H1 (cell line): ENCODE data around the gene NPTXR. TPM values are rescaled to one million over a fixed set of nuclear protein-coding genes. Genes with fewer than 3 reads are reported as not detected.

Source experiments
- CTCF ChIA-PET: fragments of 300-600 bp; sonication (Branson Sonifier 250); formaldehyde crosslinking; loops from one replicate; lab custom pipeline; 2021; ENCODE audit not compliant: partially characterized antibody; lab: Charles Lee
- POLR2A ChIA-PET: fragments of 300-600 bp; sonication (Branson Sonifier 250); formaldehyde crosslinking; loops from one replicate; lab custom pipeline; 2021; ENCODE audit warnings: inconsistent platforms; ENCODE audit not compliant: partially characterized antibody; lab: Charles Lee
- DNase-seq, 2 experiments: peaks; one replicate each; pipeline versions ENCODE4 v3.0.0 to v3.0.0-alpha.2; 2010 to 2022; ENCODE audit warnings: low spot score in 2 of 2, low read depth in 1 of 2, mixed read lengths in 1 of 2
- FAIRE-seq: peaks from 2 replicates; lab custom pipeline; 2011; peaks lifted over from hg19 to GRCh38; lab: Jason Lieb, UNC
- H2AFZ ChIP-seq: 2 replicates; pipeline ENCODE4 v1.8.1; 2012; ENCODE audit warnings: low read length, inconsistent platforms
- H2AK5ac ChIP-seq: 2 replicates; pipeline ENCODE4 v1.6.1; 2013; ENCODE audit warnings: low read depth, low read length
- H2BK120ac ChIP-seq: replicated peaks from 2 replicates; pipeline ENCODE3; 2013; ENCODE audit warnings: low read depth, low read length, inconsistent platforms
- H2BK12ac ChIP-seq: 2 replicates; pipeline ENCODE4 v1.6.1; 2013; ENCODE audit warnings: low read depth, low read length
- H2BK15ac ChIP-seq: 2 replicates; pipeline ENCODE4 v1.6.1; 2013; ENCODE audit warnings: low read length
- H2BK20ac ChIP-seq: 2 replicates; pipeline ENCODE4 v1.6.1; 2013; ENCODE audit warnings: low read length
- H2BK5ac ChIP-seq: 2 replicates; pipeline ENCODE4 v1.6.1; 2013; ENCODE audit warnings: low read depth, low read length
- H3K14ac ChIP-seq: 2 replicates; pipeline ENCODE4 v1.6.1; 2013; ENCODE audit warnings: inconsistent platforms; ENCODE audit not compliant: insufficient read length
- H3K18ac ChIP-seq: 2 replicates; pipeline ENCODE4 v1.6.1; 2013; ENCODE audit warnings: low read length; ENCODE audit errors: extremely low read depth
- H3K23ac ChIP-seq: 2 replicates; pipeline ENCODE4 v1.6.1; 2013; ENCODE audit warnings: inconsistent platforms; ENCODE audit not compliant: insufficient read length
- H3K23me2 ChIP-seq: 2 replicates; pipeline ENCODE4 v1.6.1; 2013; ENCODE audit warnings: low read depth, low read length
- H3K27ac ChIP-seq: 2 replicates; pipeline ENCODE4 v1.6.1; 2011; ENCODE audit warnings: low read depth, low read length, inconsistent platforms
- H3K27me3 ChIP-seq, 4 experiments: replicated peaks in 1 of 4; 1 replicate in 1 of 4; 2 replicates in 3 of 4; pipeline versions ENCODE4 v1.6.1 to v1.8.1; 2011 to 2013; ENCODE audit warnings: low read length in 3 of 4, mild to moderate bottlenecking in 3 of 4, inconsistent platforms in 2 of 4, mixed read lengths in 2 of 4, moderate library complexity in 1 of 4; ENCODE audit not compliant: control insufficient read depth in 3 of 4, insufficient read depth in 3 of 4; ENCODE audit errors: extremely low read depth in 1 of 4
- H3K36me3 ChIP-seq, 4 experiments: 2 replicates each; pipeline versions ENCODE4 v1.6.1 to v1.8.1; 2011 to 2013; ENCODE audit warnings: mild to moderate bottlenecking in 4 of 4, low read length in 3 of 4, moderate library complexity in 2 of 4, control low read depth in 1 of 4, inconsistent platforms in 1 of 4; ENCODE audit not compliant: insufficient read depth in 4 of 4, control insufficient read depth in 2 of 4
- H3K4ac ChIP-seq: replicated peaks from 2 replicates; pipeline ENCODE3; 2013; ENCODE audit warnings: low read length, low read depth, mixed read lengths, inconsistent platforms; ENCODE audit not compliant: insufficient read length
- H3K4me1 ChIP-seq, 4 experiments: replicated peaks in 1 of 4; 1 replicate in 1 of 4; 2 replicates in 3 of 4; pipeline versions ENCODE4 v1.6.1 to v1.8.1; 2011 to 2013; ENCODE audit warnings: low read length in 3 of 4, inconsistent platforms in 2 of 4, mixed read lengths in 1 of 4; ENCODE audit not compliant: insufficient read depth in 4 of 4, control insufficient read depth in 3 of 4
- H3K4me2 ChIP-seq, 2 experiments: 2 replicates each; pipeline versions ENCODE4 v1.6.1 to v1.8.1; 2011 to 2013; ENCODE audit warnings: low read depth in 2 of 2, low read length in 2 of 2, control low read depth in 1 of 2, inconsistent platforms in 1 of 2, mild to moderate bottlenecking in 1 of 2; ENCODE audit not compliant: insufficient read depth in 1 of 2
- H3K4me3 ChIP-seq, 4 experiments: fragments of 200-600, 300-600 bp in 1 of 4; sonication (generic), shearing (Covaris generic), sonication (Bioruptor Twin) in 1 of 4; 2 replicates each; pipeline versions ENCODE4 v1.5.1 to v1.8.1; 2011 to 2016; ENCODE audit warnings: low read length in 4 of 4, low read depth in 3 of 4, control low read depth in 2 of 4, inconsistent platforms in 2 of 4, mild to moderate bottlenecking in 2 of 4, mixed read lengths in 1 of 4, moderate library complexity in 1 of 4; ENCODE audit not compliant: insufficient read depth in 2 of 4; ENCODE audit errors: extremely low read depth in 1 of 4
- H3K56ac ChIP-seq: replicated peaks from 2 replicates; pipeline ENCODE3; 2013; ENCODE audit warnings: low read depth, mild to moderate bottlenecking, mixed read lengths, low read length, inconsistent platforms; ENCODE audit not compliant: insufficient read length
- H3K79me1 ChIP-seq: 2 replicates; pipeline ENCODE4 v1.6.1; 2013; ENCODE audit warnings: low read depth, low read length, control low read depth
- H3K79me2 ChIP-seq, 2 experiments: 2 replicates each; pipeline versions ENCODE4 v1.6.1 to v1.8.1; 2012 to 2013; ENCODE audit warnings: low read length in 2 of 2, mild to moderate bottlenecking in 2 of 2, inconsistent platforms in 1 of 2; ENCODE audit not compliant: insufficient read depth in 2 of 2, control insufficient read depth in 1 of 2
- H3K9ac ChIP-seq, 4 experiments: replicated peaks in 1 of 4; 1 replicate in 1 of 4; 2 replicates in 3 of 4; pipeline versions ENCODE4 v1.6.1 to v1.8.1; 2011 to 2013; ENCODE audit warnings: low read depth in 3 of 4, low read length in 3 of 4, control low read depth in 2 of 4, mild to moderate bottlenecking in 2 of 4, moderate library complexity in 2 of 4, inconsistent platforms in 1 of 4; ENCODE audit errors: extremely low read depth in 1 of 4
- H3K9me3 ChIP-seq, 2 experiments: 2 replicates each; pipeline versions ENCODE4 v1.6.1 to v1.8.1; 2012 to 2013; ENCODE audit warnings: mild to moderate bottlenecking in 2 of 2, moderate library complexity in 2 of 2, control low read depth in 1 of 2, inconsistent platforms in 1 of 2, low read depth in 1 of 2, low read length in 1 of 2, mixed read lengths in 1 of 2; ENCODE audit not compliant: insufficient read depth in 2 of 2
- H4K20me1 ChIP-seq, 2 experiments: replicated peaks in 1 of 2; 2 replicates each; pipeline versions ENCODE3 to v1.8.1; 2011 to 2013; ENCODE audit warnings: inconsistent platforms in 2 of 2, low read length in 2 of 2, mild to moderate bottlenecking in 1 of 2; ENCODE audit not compliant: insufficient read depth in 2 of 2, control insufficient read depth in 1 of 2
- H4K5ac ChIP-seq: 2 replicates; pipeline ENCODE4 v1.6.1; 2013; ENCODE audit warnings: low read length, low read depth, mixed read lengths, inconsistent platforms; ENCODE audit not compliant: insufficient read length
- H4K8ac ChIP-seq: 2 replicates; pipeline ENCODE4 v1.8.0; 2013; ENCODE audit warnings: mild to moderate bottlenecking, moderate library complexity, low read length, inconsistent platforms; ENCODE audit not compliant: insufficient read depth; ENCODE audit errors: extremely low read depth
- H4K91ac ChIP-seq: replicated peaks from 2 replicates; pipeline ENCODE3; 2013; ENCODE audit warnings: low read length, mixed read lengths, inconsistent platforms; ENCODE audit not compliant: insufficient read length
- ASH2L ChIP-seq: fragments of 200-600, 300-600 bp; sonication (generic); IDR thresholded peaks from one replicate; pipeline ENCODE4 v1.7.1; 2017; ENCODE audit warnings: low read length
- BACH1 ChIP-seq: IDR thresholded peaks from 2 replicates; pipeline ENCODE4 v1.6.1; 2012; ENCODE audit warnings: low read length, improper control_type of control experiment
- CTBP2 ChIP-seq: IDR thresholded peaks from 2 replicates; pipeline ENCODE4 v1.7.0; 2011; ENCODE audit warnings: borderline replicate concordance, mild to moderate bottlenecking, moderate library complexity, mixed read lengths, low read length; ENCODE audit not compliant: insufficient read depth, insufficient read length
- EGR1 ChIP-seq: IDR thresholded peaks from 2 replicates; pipeline ENCODE4 v1.6.1; 2011; ENCODE audit warnings: low read depth, low read length, borderline replicate concordance
- GABPA ChIP-seq: IDR thresholded peaks from 2 replicates; pipeline ENCODE4 v1.6.1; 2011; ENCODE audit warnings: mild to moderate bottlenecking, low read length, moderate library complexity, borderline replicate concordance; ENCODE audit not compliant: insufficient read depth
- HDAC6 ChIP-seq: IDR thresholded peaks from one replicate; pipeline ENCODE4 v1.7.1; 2012; ENCODE audit warnings: low read depth, mild to moderate bottlenecking, inconsistent platforms, low read length, moderate library complexity
- KDM1A ChIP-seq: fragments of 200-600, 300-600 bp; sonication (generic); IDR thresholded peaks from 2 replicates; pipeline ENCODE4 v1.7.1; 2016; ENCODE audit warnings: mild to moderate bottlenecking, low read length, borderline replicate concordance
- KDM4A ChIP-seq: IDR thresholded peaks from one replicate; pipeline ENCODE4 v1.7.1; 2012; ENCODE audit warnings: low read depth, mild to moderate bottlenecking, moderate library complexity, low read length, inconsistent platforms; ENCODE audit not compliant: severe bottlenecking
- POLR2AphosphoS5 ChIP-seq: IDR thresholded peaks from 2 replicates; pipeline ENCODE4 v1.6.1; 2011; ENCODE audit warnings: low read depth, low read length
- POU5F1 ChIP-seq: IDR thresholded peaks from 2 replicates; pipeline ENCODE4 v1.6.1; 2011; ENCODE audit warnings: low read depth, mild to moderate bottlenecking, low read length, moderate library complexity
- RBBP5 ChIP-seq: IDR thresholded peaks from 2 replicates; pipeline ENCODE4 v1.7.1; 2012; ENCODE audit warnings: low read depth, mild to moderate bottlenecking, inconsistent platforms, low read length, moderate library complexity, borderline replicate concordance
- SIN3A ChIP-seq, 2 experiments: IDR thresholded peaks in 1 of 2; conservative IDR thresholded peaks in 1 of 2; 2 replicates each; pipeline ENCODE4 v1.6.1; 2011 to 2012; ENCODE audit warnings: low read length in 2 of 2, improper control_type of control experiment in 1 of 2, low read depth in 1 of 2, mild to moderate bottlenecking in 1 of 2
- TCF12 ChIP-seq: IDR thresholded peaks from 2 replicates; pipeline ENCODE4 v1.6.1; 2011; ENCODE audit warnings: low read depth, mild to moderate bottlenecking, low read length
- WGBS, 2 experiments: shearing (Covaris generic) in 1 of 2; methylation state at CpG; one replicate each; pipeline versions ENCODE4 v1.1.6 to v1.1.7; 2013 to 2015; ENCODE audit warnings: low lambda C conversion rate in 2 of 2, mixed read lengths in 2 of 2, inconsistent platforms in 1 of 2, low coverage in 1 of 2, missing lambda C conversion rate in 1 of 2; ENCODE audit not compliant: insufficient replicate concordance in 2 of 2, insufficient coverage in 1 of 2, insufficient read length in 1 of 2; ENCODE audit errors: extremely low coverage in 1 of 2, missing lambda C conversion rate in 1 of 2; 5-methylcytosine and 5-hydroxymethylcytosine counted together
- polyA plus RNA-seq, 7 experiments: library from polyadenylated mRNA; depleted of rRNA in 3 of 7; stranded (reverse) in 5 of 7; unstranded in 2 of 7; fragments of >200 nt in 5 of 7; fragments of 200-250 nt in 2 of 7; gene quantifications; 1 replicate in 5 of 7; 2 replicates in 1 of 7; 4 replicates in 1 of 7; pipeline versions ENCODE4 v1.2.1 to v1.2.3, GENCODE V29; 2011 to 2013; ENCODE audit warnings: missing spikeins in 2 of 7, mixed read lengths in 2 of 7
- total RNA-seq: library from RNA; stranded (reverse); fragmentation: NEBNext Ultra II Directional; extraction: Animal tissue kit (Norgen Biotek cat#: 25700); gene quantifications from 2 replicates; pipeline ENCODE4 v1.2.1, GENCODE V29; 2021

Gene NPTXR
- total and polyA plus RNA-seq, 2 of the 8 experiments (the other 6 are each of a cell fraction or from before 2014, with no cell fraction given): 3.7 to 6.4 TPM

- no peak overlapping the region for H3K4me3 ChIP-seq
- H2BK5ac ChIP-seq: no peak overlapping the region; the same call in 1 of the 2 replicates
- no peaks in the 10 kb centered on the region; a peak in 1 of 7 replicates for H3K27me3 ChIP-seq
- no peaks in the 10 kb centered on the region for H3K9me3 ChIP-seq
- H3K9ac ChIP-seq: no peak overlapping the region
- H2BK15ac ChIP-seq: no peak overlapping the region
- FAIRE-seq (no peak), DNase-seq (no peak)
- H3K14ac ChIP-seq: no peak overlapping the region
- H3K4me2 ChIP-seq: no peak overlapping the region
- no peak overlapping the region for H2BK120ac ChIP-seq
- no peak overlapping the region for H3K4ac ChIP-seq
- no peaks in the 10 kb centered on the region for H3K79me2 ChIP-seq
- H3K18ac ChIP-seq: no peak overlapping the region
- no peak overlapping the region for H4K8ac ChIP-seq
- peaks cover 6% of the 10 kb centered on the region; the same call in 1 of the 2 replicates for H3K23me2 ChIP-seq
- no peaks in the 10 kb centered on the region for H3K36me3 ChIP-seq
- POLR2A ChIA-PET: interaction anchor here (1.3 kb wide), 1 partner anchor 9 kb away, joined by 3 read pairs; no protein-coding TSS in a partner anchor
- no peak overlapping the region for H4K91ac ChIP-seq
- peaks cover 0 to 4% (median 0%) of the 10 kb centered on the region in 4 experiments; a peak in 1 of 7 replicates for H3K4me1 ChIP-seq
- H3K79me1 ChIP-seq: peaks cover 2% of the 10 kb centered on the region; the same call in 1 of the 2 replicates
- no peak overlapping the region for H3K56ac ChIP-seq
- H4K20me1 ChIP-seq: peaks cover 0 to 2% of the 10 kb centered on the region in 2 experiments
- no peak overlapping the region for H3K27ac ChIP-seq
- CTCF ChIA-PET: interaction anchor here (1.0 to 3.1 kb wide), 3 partner anchors 10 to 534 kb away, joined by 3 to 9 read pairs (median 4); no protein-coding TSS in a partner anchor
- no peak overlapping the region for H2AFZ ChIP-seq
- H2BK12ac ChIP-seq: no peak overlapping the region
- no peak overlapping the region for H3K23ac ChIP-seq
- no peak overlapping the region for H2BK20ac ChIP-seq
- H4K5ac ChIP-seq: no peak overlapping the region
- 94% methylated on average over 27 of the region's 27 CpGs; no CpG with 5 or more reads in 1 of the 2 experiments for WGBS, 2 experiments
- H2AK5ac ChIP-seq: no peak overlapping the region
- TF ChIP-seq BACH1 (no peak), RBBP5 (no peak), ASH2L (no peak), POU5F1 (no peak), CTBP2 (no peak), KDM1A (no peak), GABPA (no peak), POLR2AphosphoS5 (no peak), HDAC6 (no peak), KDM4A (no peak), SIN3A (conservative IDR thresholded peaks at IDR 0.05 in 1 of 2, IDR thresholded peaks at IDR 0.05 in 1 of 2; ENCODE audit: low read depth in 1 of 2, low read length in 2 of 2) (no peak), TCF12 (no peak), EGR1 (no peak)
These were observed 66.6 kb downstream of the NPTXR start for GRCh38 chr22:38777087-38777671.
